HFF-Myc (cell line): ENCODE measurements around the gene USP34.

Source experiments
- DNase-seq: peaks from one replicate; pipeline ENCODE4 v3.0.0-alpha.2; 2011; ENCODE audit warnings: low read depth; ENCODE audit errors: extremely low read depth
- H3K4me3 ChIP-seq: replicated peaks from 2 replicates; pipeline ENCODE4 v1.5.1; 2011; ENCODE audit warnings: low read depth, mild to moderate bottlenecking, control low read depth, low read length
- TF ChIP-seq, protein P1 (sequence below): IDR thresholded peaks from 2 replicates; pipeline ENCODE4 v1.5.1; 2012; ENCODE audit warnings: mild to moderate bottlenecking, low read depth, low read length, control low read depth; ENCODE audit errors: missing control alignments

Gene USP34

DNA sequence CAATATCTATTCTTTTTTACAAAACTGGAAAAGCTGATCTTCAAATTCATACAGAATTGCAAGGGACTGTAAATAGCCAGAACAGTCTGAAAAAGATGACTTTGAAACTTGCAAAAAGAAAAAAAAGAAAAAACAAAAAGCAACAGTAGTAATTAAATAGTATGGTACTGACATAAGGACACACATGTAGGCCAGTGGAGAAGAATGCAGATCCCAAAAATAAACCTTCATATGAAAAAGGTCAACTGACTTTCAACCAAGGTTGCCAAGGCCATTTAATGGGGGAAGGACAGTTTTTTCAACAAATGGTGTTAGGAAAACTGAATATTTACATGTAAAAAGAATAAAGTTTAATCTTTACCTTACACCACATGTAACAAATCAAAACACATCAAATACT, 111.8 kb downstream of the USP34 start:
- TF ChIP-seq, protein P1, sequence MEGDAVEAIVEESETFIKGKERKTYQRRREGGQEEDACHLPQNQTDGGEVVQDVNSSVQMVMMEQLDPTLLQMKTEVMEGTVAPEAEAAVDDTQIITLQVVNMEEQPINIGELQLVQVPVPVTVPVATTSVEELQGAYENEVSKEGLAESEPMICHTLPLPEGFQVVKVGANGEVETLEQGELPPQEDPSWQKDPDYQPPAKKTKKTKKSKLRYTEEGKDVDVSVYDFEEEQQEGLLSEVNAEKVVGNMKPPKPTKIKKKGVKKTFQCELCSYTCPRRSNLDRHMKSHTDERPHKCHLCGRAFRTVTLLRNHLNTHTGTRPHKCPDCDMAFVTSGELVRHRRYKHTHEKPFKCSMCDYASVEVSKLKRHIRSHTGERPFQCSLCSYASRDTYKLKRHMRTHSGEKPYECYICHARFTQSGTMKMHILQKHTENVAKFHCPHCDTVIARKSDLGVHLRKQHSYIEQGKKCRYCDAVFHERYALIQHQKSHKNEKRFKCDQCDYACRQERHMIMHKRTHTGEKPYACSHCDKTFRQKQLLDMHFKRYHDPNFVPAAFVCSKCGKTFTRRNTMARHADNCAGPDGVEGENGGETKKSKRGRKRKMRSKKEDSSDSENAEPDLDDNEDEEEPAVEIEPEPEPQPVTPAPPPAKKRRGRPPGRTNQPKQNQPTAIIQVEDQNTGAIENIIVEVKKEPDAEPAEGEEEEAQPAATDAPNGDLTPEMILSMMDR, result no peak
- no peak overlapping the region for H3K4me3 ChIP-seq
- DNase-seq, result no peak

DNA sequence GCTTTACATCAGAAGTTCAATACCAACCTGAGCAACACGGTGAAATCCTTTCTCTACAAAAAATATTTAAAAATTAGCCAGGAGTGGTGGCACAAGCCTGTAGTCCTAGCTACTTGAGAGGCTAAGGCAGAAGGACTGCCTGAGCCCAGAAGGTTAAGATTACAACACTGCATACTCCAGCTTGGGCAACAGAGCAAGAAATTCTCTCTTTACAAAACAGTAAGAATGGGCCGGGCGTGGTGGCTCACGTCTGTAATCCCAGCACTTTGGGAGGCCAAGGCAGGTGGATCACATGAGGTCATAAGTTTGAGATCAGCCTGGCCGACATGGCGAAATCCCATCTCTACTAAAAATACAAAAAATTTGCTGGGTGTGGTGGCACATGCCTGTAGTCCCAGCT, 113.2 kb downstream of the USP34 start:
- H3K4me3 ChIP-seq, result no peak overlapping the region
- DNase-seq, result no peak
- TF ChIP-seq, protein P1, result no peak

DNA sequence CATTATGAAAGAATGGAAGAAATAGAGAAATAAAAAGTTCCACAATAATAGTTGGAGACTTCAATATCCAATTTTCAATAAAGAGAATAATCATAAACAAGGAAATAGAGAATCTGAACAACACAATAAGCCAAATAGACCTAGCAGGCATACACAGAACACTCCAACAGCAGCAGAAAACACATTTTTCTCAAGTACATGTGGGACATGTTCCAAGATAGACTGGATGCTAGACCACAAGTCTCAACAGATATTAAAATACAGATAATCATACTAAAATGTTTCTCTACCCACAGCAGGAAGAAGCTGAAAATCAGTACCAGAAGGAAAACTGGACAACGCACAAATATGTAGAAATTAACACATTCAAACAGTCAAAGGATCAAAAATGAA, 113.9 kb downstream of the USP34 start:
- peak; percentile 12 for DNase-seq
- TF ChIP-seq, protein P1, result no peak

GRCh38 chr2:61356261-61356957, 114.5 kb downstream of the USP34 start:
- TF ChIP-seq, protein P1, result no peak
- no peak overlapping the region for H3K4me3 ChIP-seq
- no peak for DNase-seq

More for the DNA sequence above, 113.9 kb downstream of the USP34 start:
- H3K4me3 ChIP-seq, result no peak overlapping the region

- no peak overlapping the region for H3K4me3 ChIP-seq
- no peak for DNase-seq
- TF ChIP-seq, protein P1, result no peak
Measured at GRCh38 chr2:61354543-61355197, 116.2 kb downstream of the USP34 start.

- TF ChIP-seq, protein P1, result no peak
- no peak for DNase-seq
- H3K4me3 ChIP-seq, result no peak overlapping the region
Measured at GRCh38 chr2:61353909-61354308, 117.0 kb downstream of the USP34 start.

GRCh38 chr2:61350777-61351176, 120.1 kb downstream of the USP34 start:
- no peak for DNase-seq
- no peak overlapping the region for H3K4me3 ChIP-seq
- TF ChIP-seq, protein P1, result no peak
